LNCAP (cell line): ENCODE results near the gene TACR2.

Experiments
- CTCF ChIP-seq: fragments of 450-650 bp; IDR thresholded peaks from 2 replicates; pipeline ENCODE4 v1.5.1; 2017; ENCODE audit warnings: mild to moderate bottlenecking

The TACR2 gene

DNA sequence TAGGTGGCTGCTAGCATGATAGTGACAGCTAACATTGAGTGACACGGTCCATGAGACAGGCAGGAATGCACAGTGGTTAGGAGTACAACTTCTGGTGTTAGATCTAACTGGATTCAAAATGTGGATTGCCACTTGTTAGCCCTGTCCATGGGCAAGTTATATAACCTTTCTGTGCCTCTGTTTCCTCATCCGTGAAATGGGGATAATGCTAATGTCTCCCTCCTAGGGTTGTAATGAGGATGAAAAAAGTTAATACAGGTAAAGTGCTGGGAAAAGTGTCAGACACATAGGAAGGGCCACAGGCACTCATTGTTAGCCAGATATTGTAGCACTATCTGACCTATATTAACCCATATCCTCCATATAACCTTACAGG is 41.8 kb downstream of the TACR2 start:
- TF ChIP-seq CTCF, result no peak

GRCh38 chr10:69374242-69374641 is 42.5 kb downstream of the TACR2 start:
- no peak for TF ChIP-seq CTCF

DNA sequence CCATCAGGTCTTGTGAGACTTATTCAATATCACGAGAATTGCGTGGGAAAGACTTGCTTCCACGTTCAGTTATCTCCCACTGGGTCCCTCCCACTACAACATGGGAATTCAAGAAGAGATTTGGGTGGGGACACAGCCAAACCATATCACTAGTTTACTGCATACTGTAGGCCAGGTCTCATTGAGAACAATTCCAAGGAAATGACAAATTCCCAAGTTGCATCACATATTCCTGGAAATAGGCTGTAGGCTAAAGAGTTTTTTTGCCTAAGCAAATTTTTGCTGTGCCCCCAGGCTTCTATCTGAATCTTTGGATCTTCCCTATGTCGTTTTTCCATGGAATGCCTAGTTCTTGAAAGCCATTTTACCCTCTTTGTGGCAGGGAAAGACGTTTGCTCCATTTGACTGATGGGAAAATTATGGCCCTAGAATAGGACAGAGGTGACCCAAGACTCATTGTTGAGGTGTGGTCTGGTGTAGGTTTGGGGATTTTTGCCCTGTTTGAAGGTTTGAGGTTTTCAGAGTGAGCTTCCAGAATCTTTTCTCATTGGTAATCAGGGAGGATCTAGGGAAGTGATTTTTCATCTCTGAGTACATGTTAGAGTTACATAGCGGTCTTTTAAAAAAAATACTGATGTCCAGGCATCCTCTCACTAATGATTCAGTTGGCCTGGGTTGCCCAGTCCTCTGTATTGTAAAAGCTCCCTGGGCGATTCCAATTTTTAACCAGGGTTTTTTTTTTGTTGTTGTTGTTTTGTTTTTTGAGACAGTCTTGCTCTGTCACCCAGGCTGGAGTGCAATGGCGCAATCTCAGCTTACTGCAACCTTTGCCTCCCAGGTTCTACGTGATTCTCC is 44.4 kb downstream of the TACR2 start:
- no peak for TF ChIP-seq CTCF

DNA sequence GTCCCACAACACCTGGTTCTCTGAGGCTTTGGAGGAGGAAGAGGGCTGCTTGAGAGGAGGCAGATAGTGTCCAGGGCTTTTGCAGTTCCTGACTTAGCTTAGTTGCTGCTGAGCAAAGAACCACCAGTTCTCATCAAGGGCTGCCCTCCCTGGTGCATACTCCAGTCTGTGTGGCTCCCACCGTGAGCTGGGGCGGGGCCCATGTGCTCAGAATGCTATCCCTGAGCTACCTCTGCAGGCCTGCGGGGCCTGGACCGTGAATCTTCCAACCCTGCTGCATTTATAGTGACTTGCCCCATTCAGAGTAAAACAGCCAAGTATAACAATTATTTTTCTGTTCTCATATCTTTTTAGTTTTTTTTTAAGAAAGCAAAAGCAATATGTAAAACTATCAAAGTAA is 49.2 kb downstream of the TACR2 start:
- TF ChIP-seq CTCF, result no peak

GRCh38 chr10:69366738-69367137 is 50.0 kb downstream of the TACR2 start:
- TF ChIP-seq CTCF, result no peak

DNA sequence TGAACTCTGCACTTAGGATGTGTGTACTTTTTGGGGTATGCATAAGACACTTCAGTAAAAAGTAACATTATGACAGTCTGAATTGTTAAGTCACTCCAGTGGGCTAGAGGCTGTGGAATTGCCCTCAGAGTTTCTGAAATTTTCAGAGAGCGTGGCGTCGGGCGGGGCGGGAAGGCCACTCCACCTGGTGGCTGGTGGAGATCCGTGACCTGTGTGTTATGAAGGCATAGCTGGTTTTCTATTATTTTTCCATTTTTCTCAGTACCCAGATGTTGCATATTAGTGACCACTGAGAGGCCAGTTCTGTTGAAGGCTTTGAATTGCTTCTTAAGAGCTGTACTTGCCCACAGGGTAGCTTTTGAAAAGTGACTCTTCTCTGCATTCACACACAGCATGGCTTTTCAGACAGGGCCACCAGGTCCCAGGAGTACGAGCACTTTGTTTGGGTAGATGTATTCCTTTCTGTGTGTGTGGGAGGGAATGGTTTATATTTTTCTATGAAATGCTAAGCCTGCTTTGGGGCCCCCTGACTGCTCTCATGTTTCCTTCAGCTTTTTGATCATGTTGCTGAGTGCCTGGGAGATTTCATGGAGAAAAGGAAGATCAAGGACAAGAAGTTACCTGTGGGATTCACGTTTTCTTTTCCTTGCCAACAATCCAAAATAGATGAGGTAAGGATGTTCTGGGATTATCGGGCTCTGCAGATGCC is 52.3 kb downstream of the TACR2 start:
- no peak for TF ChIP-seq CTCF

DNA sequence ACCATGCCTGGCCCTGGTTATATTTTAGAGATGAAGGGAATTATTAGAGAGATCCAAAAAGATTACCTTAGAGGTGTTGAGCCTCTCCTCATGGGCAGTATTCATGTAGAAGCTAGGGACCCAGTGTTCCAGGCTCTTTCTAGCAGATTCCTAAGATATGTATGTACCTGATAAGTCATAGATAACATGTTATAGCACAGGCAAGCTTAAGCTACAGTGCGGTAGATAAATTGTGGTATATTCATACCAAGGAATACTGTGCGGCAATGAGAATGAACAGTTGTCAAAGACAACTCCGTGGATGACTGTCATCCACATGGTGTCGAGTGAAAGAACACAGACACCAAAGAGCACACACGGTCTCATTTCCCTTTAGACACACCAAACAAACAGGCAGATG is 53.1 kb downstream of the TACR2 start:
- TF ChIP-seq CTCF, result no peak
